ENCODE measurements around the gene TBATA. TPM values are rescaled to one million over a fixed set of nuclear protein-coding genes. Genes with fewer than 3 reads are reported as not detected.

TBATA gene
- polyA plus RNA-seq, 1 donor (not counting 4 experiments of a cell fraction or from before 2014, with no cell fraction given), result not detected

- Histone ChIP-seq H3K4me1 (ENCODE audit: control insufficient read depth, extremely low read depth, insufficient read depth, low read length) (no peaks in the 10 kb centered on the region), H2AFZ (ENCODE audit: control insufficient read depth, low read length) (no peak overlapping the region), H3K4me2 (ENCODE audit: control insufficient read depth, extremely low read depth, insufficient read depth, low read depth, low read length) (no peak overlapping the region), H3K9me1 (ENCODE audit: control insufficient read depth, extremely low read depth, insufficient read depth, low read length) (no peaks in the 10 kb centered on the region), H3K79me2 (ENCODE audit: control insufficient read depth, insufficient read depth, low read length) (no peaks in the 10 kb centered on the region), H3K9ac (ENCODE audit: control insufficient read depth, extremely low read depth, insufficient read depth, low read length) (no peak overlapping the region), H3K27ac (ENCODE audit: control insufficient read depth, insufficient read depth, low read length) (no peak overlapping the region), H3K4me3 (ENCODE audit: control insufficient read depth in 2 of 3, extremely low read depth in 1 of 3, insufficient read depth in 2 of 3, low read depth in 1 of 3, low read length in 3 of 3) (no peak overlapping the region), H3K27me3 (ENCODE audit: control insufficient read depth, extremely low read depth, insufficient read depth, low read length) (peaks cover 12% of the 10 kb centered on the region), H3K36me3 (ENCODE audit: control insufficient read depth in 2 of 2, extremely low read depth in 1 of 2, insufficient read depth in 2 of 2, low read length in 2 of 2) (no peaks in the 10 kb centered on the region), H4K20me1 (ENCODE audit: control insufficient read depth, extremely low read depth, insufficient read depth, low read length) (no peaks in the 10 kb centered on the region), H3K9me3 (ENCODE audit: control insufficient read depth, low read depth, low read length) (no peaks in the 10 kb centered on the region)
- TF ChIP-seq CTCF (optimal IDR thresholded peaks at IDR 0.05 in 1 of 3, IDR thresholded peaks at IDR 0.05 in 1 of 3, conservative IDR thresholded peaks at IDR 0.05 in 1 of 3; ENCODE audit: extremely low read depth in 1 of 3, insufficient read depth in 2 of 3, low read length in 3 of 3) (no peak), EZH2 (IDR thresholded peaks at IDR 0.05; ENCODE audit: low read length) (no peak)
- FAIRE-seq, result no peak
- DNase-seq (ENCODE audit: low read depth, low spot score), result no peak
- dilution Hi-C loops (cut with MboI; ENCODE audit: extremely low pct_ligation_motif_present, low sequenced_read_pairs), result no loop called here
Measured at GRCh38 chr10:70779511-70780369, 5.4 kb downstream of the TBATA start.

GRCh38 chr10:70779088-70779487 is 6.1 kb downstream of the TBATA start:
- TF ChIP-seq EZH2 (IDR thresholded peaks at IDR 0.05; ENCODE audit: low read length), result no peak
- no peak for TF ChIP-seq CTCF (optimal IDR thresholded peaks at IDR 0.05 in 1 of 3, IDR thresholded peaks at IDR 0.05 in 1 of 3, conservative IDR thresholded peaks at IDR 0.05 in 1 of 3; ENCODE audit: extremely low read depth in 1 of 3, insufficient read depth in 2 of 3, low read length in 3 of 3)
- H3K36me3 ChIP-seq (ENCODE audit: control insufficient read depth in 2 of 2, extremely low read depth in 1 of 2, insufficient read depth in 2 of 2, low read length in 2 of 2), result no peaks in the 10 kb centered on the region
- peaks cover 12% of the 10 kb centered on the region for H3K27me3 ChIP-seq (ENCODE audit: control insufficient read depth, extremely low read depth, insufficient read depth, low read length)
- H3K27ac ChIP-seq (ENCODE audit: control insufficient read depth, insufficient read depth, low read length), result no peak overlapping the region
- H4K20me1 ChIP-seq (ENCODE audit: control insufficient read depth, extremely low read depth, insufficient read depth, low read length), result no peaks in the 10 kb centered on the region
- H3K4me1 ChIP-seq (ENCODE audit: control insufficient read depth, extremely low read depth, insufficient read depth, low read length), result no peaks in the 10 kb centered on the region
- H3K79me2 ChIP-seq (ENCODE audit: control insufficient read depth, insufficient read depth, low read length), result no peaks in the 10 kb centered on the region
- no peak overlapping the region for H3K4me3 ChIP-seq (ENCODE audit: control insufficient read depth in 2 of 3, extremely low read depth in 1 of 3, insufficient read depth in 2 of 3, low read depth in 1 of 3, low read length in 3 of 3)
- no peak overlapping the region for H2AFZ ChIP-seq (ENCODE audit: control insufficient read depth, low read length)
- DNase-seq (ENCODE audit: low read depth, low spot score) (no peak), FAIRE-seq (no peak)
- H3K9me1 ChIP-seq (ENCODE audit: control insufficient read depth, extremely low read depth, insufficient read depth, low read length), result no peaks in the 10 kb centered on the region
- H3K4me2 ChIP-seq (ENCODE audit: control insufficient read depth, extremely low read depth, insufficient read depth, low read depth, low read length), result no peak overlapping the region
- dilution Hi-C loops (cut with MboI; ENCODE audit: extremely low pct_ligation_motif_present, low sequenced_read_pairs), result no loop called here
- no peak overlapping the region for H3K9ac ChIP-seq (ENCODE audit: control insufficient read depth, extremely low read depth, insufficient read depth, low read length)
- H3K9me3 ChIP-seq (ENCODE audit: control insufficient read depth, low read depth, low read length), result no peaks in the 10 kb centered on the region
